GM19025 (cell line): Measurements from ENCODE around the gene EGFL8.
"Not testable (repeated sequence)": the region's sequence is repeated elsewhere in the genome, so short reads cannot be mapped to it uniquely, and the experiment has no call there.

Experiments used
- ATAC-seq: cut with Tn5 transposase; IDR thresholded peaks from one replicate; pipeline ENCODE4 v1.9.1; 2021; ENCODE audit warnings: mild to moderate bottlenecking, low read depth, moderate library complexity; ENCODE audit not compliant: unreplicated experiment

The EGFL8 gene

GRCh38 chr6:32164295-32164694 is at the start of gene EGFL8:
Gene EGFL8 (plus strand): TSS chr6:32164595. CDS start chr6:32166166, 1,571 bp downstream.
- ATAC-seq: no peak

- ATAC-seq: no peak
Observed at GRCh38 chr6:32114796-32115195, 49.6 kb upstream of the EGFL8 start.

GRCh38 chr6:32115623-32116022 is 48.8 kb upstream of the EGFL8 start:
- no peak for ATAC-seq

- no peak for ATAC-seq
Observed at GRCh38 chr6:32116674-32117073, 47.7 kb upstream of the EGFL8 start.

GRCh38 chr6:32117461-32117860 is 46.9 kb upstream of the EGFL8 start:
- no peak for ATAC-seq

GRCh38 chr6:32118782-32119628 is 45.4 kb upstream of the EGFL8 start:
- ATAC-seq: no peak

- ATAC-seq: no peak
Observed at GRCh38 chr6:32120573-32121059, 43.8 kb upstream of the EGFL8 start.

- ATAC-seq: no peak
Observed at GRCh38 chr6:32123681-32124080, 40.7 kb upstream of the EGFL8 start.

GRCh38 chr6:32126880-32127279 is 37.5 kb upstream of the EGFL8 start:
- ATAC-seq: no peak

- ATAC-seq: no peak
Observed at GRCh38 chr6:32127409-32127716, 37.0 kb upstream of the EGFL8 start.

GRCh38 chr6:32127717-32128592 is 36.4 kb upstream of the EGFL8 start, which contains the start of gene ATF6B:
Gene ATF6B (minus strand): TSS chr6:32128246. CDS start chr6:32128207, 39 bp downstream.
- peak; percentile 83 for ATAC-seq

GRCh38 chr6:32128751-32129296 is 35.6 kb upstream of the EGFL8 start:
- no peak for ATAC-seq

- ATAC-seq: no peak
Observed at GRCh38 chr6:32129297-32130088, 34.9 kb upstream of the EGFL8 start.

- no peak for ATAC-seq
Observed at GRCh38 chr6:32131439-32131948, 32.9 kb upstream of the EGFL8 start.

GRCh38 chr6:32132110-32132509 is 32.3 kb upstream of the EGFL8 start:
- no peak for ATAC-seq

GRCh38 chr6:32133786-32134185 is 30.6 kb upstream of the EGFL8 start:
- ATAC-seq: no peak

- ATAC-seq: no peak
Observed at GRCh38 chr6:32137454-32137853, 26.9 kb upstream of the EGFL8 start.

- no peak for ATAC-seq
Observed at GRCh38 chr6:32139590-32139989, 24.8 kb upstream of the EGFL8 start.

GRCh38 chr6:32140420-32141046 is 23.9 kb upstream of the EGFL8 start:
- ATAC-seq: no peak

GRCh38 chr6:32144238-32144637 is 20.2 kb upstream of the EGFL8 start:
- ATAC-seq: not testable (repeated sequence)
